ENCODE measurements around the gene ITFG1.
"Not testable (repeated sequence)": the region's sequence is repeated elsewhere in the genome, so short reads cannot be mapped to it uniquely, and the experiment has no call there.

ITFG1 gene

DNA sequence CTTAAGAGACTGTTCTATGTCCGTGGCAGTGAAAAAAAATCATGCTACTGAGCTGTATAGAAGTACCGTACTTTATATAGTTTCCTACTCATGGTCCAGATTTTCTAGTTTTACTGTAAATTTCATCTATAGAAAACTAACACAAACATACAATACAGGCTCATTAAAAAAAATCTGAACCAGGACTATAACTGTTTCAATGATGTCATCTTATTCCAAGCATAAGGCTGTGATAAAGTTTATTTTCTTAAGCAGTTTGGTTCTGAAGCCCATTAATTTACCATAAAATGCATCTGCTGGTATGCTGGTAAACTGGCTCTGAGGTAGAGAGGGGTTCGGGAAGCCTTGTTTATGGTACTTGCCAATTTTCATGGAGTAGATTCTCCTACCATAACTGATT lies 300.4 kb downstream of the ITFG1 start:
- Histone ChIP-seq H3K9me3 (no peaks in the 10 kb centered on the region), H3K27me3 (no peaks in the 10 kb centered on the region), H3K4me3 (ENCODE audit: low read depth, low read length) (no peak overlapping the region), H3K36me3 (no peaks in the 10 kb centered on the region), H3K4me1 (no peaks in the 10 kb centered on the region)
- no peak for DNase-seq
- TF ChIP-seq, protein P1, sequence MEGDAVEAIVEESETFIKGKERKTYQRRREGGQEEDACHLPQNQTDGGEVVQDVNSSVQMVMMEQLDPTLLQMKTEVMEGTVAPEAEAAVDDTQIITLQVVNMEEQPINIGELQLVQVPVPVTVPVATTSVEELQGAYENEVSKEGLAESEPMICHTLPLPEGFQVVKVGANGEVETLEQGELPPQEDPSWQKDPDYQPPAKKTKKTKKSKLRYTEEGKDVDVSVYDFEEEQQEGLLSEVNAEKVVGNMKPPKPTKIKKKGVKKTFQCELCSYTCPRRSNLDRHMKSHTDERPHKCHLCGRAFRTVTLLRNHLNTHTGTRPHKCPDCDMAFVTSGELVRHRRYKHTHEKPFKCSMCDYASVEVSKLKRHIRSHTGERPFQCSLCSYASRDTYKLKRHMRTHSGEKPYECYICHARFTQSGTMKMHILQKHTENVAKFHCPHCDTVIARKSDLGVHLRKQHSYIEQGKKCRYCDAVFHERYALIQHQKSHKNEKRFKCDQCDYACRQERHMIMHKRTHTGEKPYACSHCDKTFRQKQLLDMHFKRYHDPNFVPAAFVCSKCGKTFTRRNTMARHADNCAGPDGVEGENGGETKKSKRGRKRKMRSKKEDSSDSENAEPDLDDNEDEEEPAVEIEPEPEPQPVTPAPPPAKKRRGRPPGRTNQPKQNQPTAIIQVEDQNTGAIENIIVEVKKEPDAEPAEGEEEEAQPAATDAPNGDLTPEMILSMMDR (IDR thresholded peaks at IDR 0.05; ENCODE audit: low read depth, low read length): no peak

DNA sequence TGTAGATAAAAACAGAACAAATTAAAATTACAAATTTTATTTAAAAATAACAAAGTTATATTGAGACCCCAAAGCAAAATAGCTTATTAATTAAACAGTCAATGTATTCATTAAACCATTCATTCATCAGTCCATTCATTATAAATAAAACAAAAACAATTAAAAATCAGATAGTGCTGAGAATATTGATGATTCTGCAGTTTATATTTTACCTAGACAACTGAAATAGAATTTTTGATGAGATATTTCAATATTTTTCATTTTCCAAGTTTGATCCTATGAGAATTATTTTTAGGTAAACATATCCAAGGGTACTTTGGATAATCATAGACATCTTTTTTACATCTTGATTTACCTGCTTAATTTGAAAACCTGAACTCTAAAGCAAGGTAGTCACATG lies 301.9 kb downstream of the ITFG1 start:
- Histone ChIP-seq H3K9me3 (no peaks in the 10 kb centered on the region), H3K4me1 (no peaks in the 10 kb centered on the region), H3K27me3 (no peaks in the 10 kb centered on the region), H3K4me3 (ENCODE audit: low read depth, low read length) (no peak overlapping the region), H3K36me3 (no peaks in the 10 kb centered on the region)
- DNase-seq: no peak
- TF ChIP-seq, protein P1 (IDR thresholded peaks at IDR 0.05; ENCODE audit: low read depth, low read length): no peak

DNA sequence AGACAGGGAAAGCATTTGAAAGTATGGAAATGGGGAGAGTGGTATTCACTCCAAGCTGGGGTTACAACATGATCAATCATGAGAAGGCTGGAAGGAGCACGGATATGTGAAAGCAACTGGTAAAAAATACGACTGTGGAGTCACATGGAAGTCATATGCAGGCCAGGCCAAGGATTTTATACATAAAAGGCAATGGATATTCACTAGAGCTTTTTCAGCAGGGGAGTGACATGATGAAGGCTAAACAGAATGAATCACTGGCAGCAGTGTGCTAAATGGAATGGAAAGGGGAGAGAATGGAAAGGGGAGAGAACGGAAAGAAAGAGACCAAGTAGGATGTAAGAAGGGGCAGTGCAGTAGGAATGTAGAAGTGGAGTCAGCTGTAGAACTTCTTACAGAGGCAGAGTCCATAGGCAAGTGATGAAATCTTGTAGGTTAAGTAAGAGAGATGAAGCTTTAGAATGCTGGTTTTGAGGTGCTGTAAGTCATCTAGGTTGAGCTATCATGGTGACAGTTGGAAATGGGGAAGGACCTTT lies 304.1 kb downstream of the ITFG1 start:
- no peaks in the 10 kb centered on the region for H3K36me3 ChIP-seq
- H3K27me3 ChIP-seq: no peaks in the 10 kb centered on the region
- H3K4me1 ChIP-seq: no peaks in the 10 kb centered on the region
- TF ChIP-seq, protein P1 (IDR thresholded peaks at IDR 0.05; ENCODE audit: low read depth, low read length): no peak
- H3K9me3 ChIP-seq: no peaks in the 10 kb centered on the region
- H3K4me3 ChIP-seq (ENCODE audit: low read depth, low read length): no peak overlapping the region
- no peak for DNase-seq

DNA sequence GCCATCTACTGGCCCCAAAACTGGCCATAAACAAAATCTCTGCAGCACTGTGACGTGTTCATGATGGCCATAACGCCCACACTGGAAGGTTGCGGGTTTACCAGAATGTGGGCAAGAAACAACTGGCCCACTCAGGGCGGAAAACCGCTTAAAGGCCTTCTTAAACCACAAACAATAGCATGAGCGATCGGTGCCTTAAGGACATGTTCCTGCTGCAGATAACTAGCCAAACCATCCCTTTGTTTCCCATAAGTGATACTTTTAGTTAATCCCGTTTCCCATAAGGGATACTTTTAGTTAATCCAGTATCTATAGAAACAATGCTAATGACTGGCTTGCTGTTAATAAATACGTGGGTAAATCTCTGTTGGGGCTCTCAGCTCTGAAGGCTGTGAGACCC lies 308.4 kb downstream of the ITFG1 start:
- DNase-seq; H3K4me3 ChIP-seq (ENCODE audit: low read depth, low read length); H3K27me3 ChIP-seq; H3K36me3 ChIP-seq; H3K4me1 ChIP-seq; H3K9me3 ChIP-seq: not testable (repeated sequence)

DNA sequence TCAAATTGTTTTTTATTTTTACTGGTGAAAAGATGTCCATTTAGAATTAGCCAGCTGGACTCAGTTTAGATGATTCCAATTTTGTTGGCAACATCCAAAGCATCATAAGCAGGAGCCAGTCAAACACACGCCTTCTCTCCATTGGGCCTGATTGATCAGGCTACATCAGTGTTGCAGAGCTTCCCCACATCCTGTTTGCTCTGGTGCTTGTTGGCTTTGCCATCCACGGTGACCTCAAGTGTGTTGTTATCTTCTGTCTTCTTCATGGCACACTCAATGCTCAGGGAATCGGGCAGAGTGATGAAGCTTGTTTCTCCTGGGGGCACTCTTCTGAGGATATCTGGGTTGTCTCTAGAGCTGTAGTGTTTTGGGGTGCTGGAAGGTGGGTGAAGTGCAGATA lies 310.8 kb downstream of the ITFG1 start:
- TF ChIP-seq, protein P1 (IDR thresholded peaks at IDR 0.05; ENCODE audit: low read depth, low read length): no peak
- H3K27me3 ChIP-seq: no peaks in the 10 kb centered on the region

DNA sequence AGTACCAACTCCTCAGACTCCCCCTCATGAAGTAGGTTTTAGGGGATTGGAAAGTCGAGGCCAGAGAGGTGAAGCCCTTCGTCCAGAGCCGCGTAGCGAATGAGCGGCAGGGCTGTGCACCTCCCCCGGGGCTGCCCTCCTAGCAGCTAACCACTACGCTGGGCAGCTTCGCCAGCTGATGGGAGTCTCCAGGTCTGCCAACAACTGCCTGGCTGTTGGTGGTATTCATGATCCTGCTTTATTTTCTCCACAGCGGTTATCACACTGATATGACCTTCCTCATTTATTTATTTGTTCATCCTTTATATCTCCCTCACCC lies 316.3 kb downstream of the ITFG1 start:
- peaks cover 7% of the 10 kb centered on the region; the same call in 1 of the 2 replicates for H3K4me1 ChIP-seq
- TF ChIP-seq, protein P1 (IDR thresholded peaks at IDR 0.05; ENCODE audit: low read depth, low read length): no peak
- H3K9me3 ChIP-seq: no peaks in the 10 kb centered on the region
- H3K4me3 ChIP-seq (ENCODE audit: low read depth, low read length): peak overlapping the region; percentile 53
- DNase-seq: no peak
- H3K27me3 ChIP-seq: no peaks in the 10 kb centered on the region; the same call in 1 of the 2 replicates
- H3K36me3 ChIP-seq: no peaks in the 10 kb centered on the region

More for the DNA sequence above, 310.8 kb downstream of the ITFG1 start:
- no peaks in the 10 kb centered on the region for H3K36me3 ChIP-seq
- DNase-seq: no peak
- H3K4me3 ChIP-seq (ENCODE audit: low read depth, low read length): no peak overlapping the region
- H3K4me1 ChIP-seq: peaks cover 7% of the 10 kb centered on the region; the same call in 1 of the 2 replicates
- no peaks in the 10 kb centered on the region for H3K9me3 ChIP-seq
